Measurements from ENCODE around the gene TRIM46. TPM values are rescaled to one million over a fixed set of nuclear protein-coding genes. Genes with fewer than 3 reads are reported as not detected.
"Not testable (repeated sequence)": the region's sequence is repeated elsewhere in the genome, so short reads cannot be mapped to it uniquely, and the experiment has no call there.

Gene TRIM46
- total RNA-seq, 1 experiment from 2014 or later: 3.8 TPM

DNA sequence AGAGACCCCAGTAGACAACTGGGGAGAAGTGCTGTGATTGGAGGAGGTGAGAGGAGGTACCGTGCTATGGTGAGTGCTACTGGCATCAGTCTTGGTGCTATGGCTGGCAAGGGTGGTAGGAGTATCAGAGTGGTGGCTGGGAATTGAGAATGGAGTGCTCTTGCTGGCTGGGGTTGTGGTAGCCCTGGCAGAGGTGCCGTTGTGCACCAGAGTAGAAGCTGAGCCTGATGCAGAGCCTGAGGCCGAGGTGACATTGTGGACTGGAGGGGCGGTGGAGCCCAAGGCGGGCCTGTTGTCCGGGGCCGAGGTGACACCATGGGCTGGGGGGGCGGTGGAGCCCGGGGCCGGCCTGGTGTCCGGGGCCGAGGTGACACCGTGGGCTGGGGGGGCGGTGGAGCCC lies 14.6 kb downstream of the TRIM46 start (continued):
- TF ChIP-seq, protein P1, sequence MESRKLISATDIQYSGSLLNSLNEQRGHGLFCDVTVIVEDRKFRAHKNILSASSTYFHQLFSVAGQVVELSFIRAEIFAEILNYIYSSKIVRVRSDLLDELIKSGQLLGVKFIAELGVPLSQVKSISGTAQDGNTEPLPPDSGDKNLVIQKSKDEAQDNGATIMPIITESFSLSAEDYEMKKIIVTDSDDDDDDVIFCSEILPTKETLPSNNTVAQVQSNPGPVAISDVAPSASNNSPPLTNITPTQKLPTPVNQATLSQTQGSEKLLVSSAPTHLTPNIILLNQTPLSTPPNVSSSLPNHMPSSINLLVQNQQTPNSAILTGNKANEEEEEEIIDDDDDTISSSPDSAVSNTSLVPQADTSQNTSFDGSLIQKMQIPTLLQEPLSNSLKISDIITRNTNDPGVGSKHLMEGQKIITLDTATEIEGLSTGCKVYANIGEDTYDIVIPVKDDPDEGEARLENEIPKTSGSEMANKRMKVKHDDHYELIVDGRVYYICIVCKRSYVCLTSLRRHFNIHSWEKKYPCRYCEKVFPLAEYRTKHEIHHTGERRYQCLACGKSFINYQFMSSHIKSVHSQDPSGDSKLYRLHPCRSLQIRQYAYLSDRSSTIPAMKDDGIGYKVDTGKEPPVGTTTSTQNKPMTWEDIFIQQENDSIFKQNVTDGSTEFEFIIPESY (IDR thresholded peaks at IDR 0.05; ENCODE audit: extremely low read depth, insufficient replicate concordance, low read length): no peak
- TF ChIP-seq, protein P2, sequence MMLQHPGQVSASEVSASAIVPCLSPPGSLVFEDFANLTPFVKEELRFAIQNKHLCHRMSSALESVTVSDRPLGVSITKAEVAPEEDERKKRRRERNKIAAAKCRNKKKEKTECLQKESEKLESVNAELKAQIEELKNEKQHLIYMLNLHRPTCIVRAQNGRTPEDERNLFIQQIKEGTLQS (IDR thresholded peaks at IDR 0.05): no peak
- TF ChIP-seq, protein P3, sequence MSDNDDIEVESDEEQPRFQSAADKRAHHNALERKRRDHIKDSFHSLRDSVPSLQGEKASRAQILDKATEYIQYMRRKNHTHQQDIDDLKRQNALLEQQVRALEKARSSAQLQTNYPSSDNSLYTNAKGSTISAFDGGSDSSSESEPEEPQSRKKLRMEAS (IDR thresholded peaks at IDR 0.05): no peak
- TF ChIP-seq YY1 (IDR thresholded peaks at IDR 0.05; ENCODE audit: extremely low read depth, insufficient replicate concordance, low read depth, low read length): no peak
- no peak for TF ChIP-seq EZH2 (IDR thresholded peaks at IDR 0.05)
- no peak for TF ChIP-seq POLR2AphosphoS5 (IDR thresholded peaks at IDR 0.05; ENCODE audit: low read depth, low read length)
- TF ChIP-seq ELF1 (IDR thresholded peaks at IDR 0.05; ENCODE audit: borderline replicate concordance, low read depth): no peak
- no peak for TF ChIP-seq SIN3A (IDR thresholded peaks at IDR 0.05; ENCODE audit: low read depth)
- no peak for TF ChIP-seq CEBPB (IDR thresholded peaks at IDR 0.05; ENCODE audit: low read depth)
- no peak for TF ChIP-seq SP1 (IDR thresholded peaks at IDR 0.05; ENCODE audit: low read depth)

DNA sequence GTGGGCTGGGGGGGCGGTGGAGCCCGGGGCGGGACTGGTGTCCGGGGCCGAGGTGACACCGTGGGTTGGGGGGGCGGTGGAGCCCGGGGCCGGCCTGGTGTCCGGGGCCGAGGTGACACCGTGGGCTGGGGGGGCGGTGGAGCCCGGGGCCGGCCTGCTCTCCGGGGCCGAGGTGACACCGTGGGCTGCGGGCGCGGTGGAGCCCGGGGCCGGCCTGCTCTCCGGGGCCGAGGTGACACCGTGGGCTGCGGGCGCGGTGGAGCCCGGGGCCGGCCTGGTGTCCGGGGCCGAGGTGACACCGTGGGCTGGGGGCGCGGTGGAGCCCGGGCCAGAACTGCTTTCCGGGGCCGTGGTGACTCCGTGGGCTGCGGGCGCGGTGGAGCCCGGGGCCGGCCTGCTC lies 16.3 kb downstream of the TRIM46 start:
- H3K36me3 ChIP-seq (ENCODE audit: control insufficient read depth in 1 of 2, insufficient read depth in 2 of 2, low read length in 2 of 2); H3K4me2 ChIP-seq (ENCODE audit: low read length); H2AFZ ChIP-seq (ENCODE audit: low read depth, low read length, poor library complexity, severe bottlenecking); intact Hi-C loops (cut with micrococcal nuclease); H3K27me3 ChIP-seq (ENCODE audit: insufficient read depth, low read length); H3K27ac ChIP-seq (ENCODE audit: low read depth, low read length); H3K79me2 ChIP-seq (ENCODE audit: insufficient read depth, low read length); RAD21 ChIA-PET (ENCODE audit: low non-redundant PET in 1 of 2, low total read pairs in 2 of 2, uncharacterized antibody in 2 of 2, unreplicated experiment in 2 of 2); DNase-seq (ENCODE audit: low read depth, low spot score); BruUV-seq (replicated peaks); ATAC-seq; H4K20me1 ChIP-seq (ENCODE audit: insufficient read depth); H3K9ac ChIP-seq (ENCODE audit: low read length); H3K9me3 ChIP-seq (ENCODE audit: control insufficient read depth in 1 of 2, insufficient read depth in 1 of 2, low read depth in 1 of 2, low read length in 2 of 2); CTCF ChIA-PET; H3K4me3 ChIP-seq (replicated peaks in 1 of 2; ENCODE audit: low read depth in 1 of 2, low read length in 2 of 2); H3K9me2 ChIP-seq (ENCODE audit: insufficient read depth); POLR2A ChIA-PET: not testable (repeated sequence)
- peaks cover 7 to 27% of the 10 kb centered on the region in 2 experiments; a peak in 3 of 4 replicates for H3K4me1 ChIP-seq (ENCODE audit: control insufficient read depth in 1 of 2, insufficient read depth in 2 of 2, low read length in 2 of 2)
